ENCODE results near the gene ENG. TPM values are rescaled to one million over a fixed set of nuclear protein-coding genes. Genes with fewer than 3 reads are reported as not detected.

ENG gene
- total and polyA plus RNA-seq, 2 of the 4 experiments (the other 2 are of a cell fraction) = 3.6 to 83.3 TPM

DNA sequence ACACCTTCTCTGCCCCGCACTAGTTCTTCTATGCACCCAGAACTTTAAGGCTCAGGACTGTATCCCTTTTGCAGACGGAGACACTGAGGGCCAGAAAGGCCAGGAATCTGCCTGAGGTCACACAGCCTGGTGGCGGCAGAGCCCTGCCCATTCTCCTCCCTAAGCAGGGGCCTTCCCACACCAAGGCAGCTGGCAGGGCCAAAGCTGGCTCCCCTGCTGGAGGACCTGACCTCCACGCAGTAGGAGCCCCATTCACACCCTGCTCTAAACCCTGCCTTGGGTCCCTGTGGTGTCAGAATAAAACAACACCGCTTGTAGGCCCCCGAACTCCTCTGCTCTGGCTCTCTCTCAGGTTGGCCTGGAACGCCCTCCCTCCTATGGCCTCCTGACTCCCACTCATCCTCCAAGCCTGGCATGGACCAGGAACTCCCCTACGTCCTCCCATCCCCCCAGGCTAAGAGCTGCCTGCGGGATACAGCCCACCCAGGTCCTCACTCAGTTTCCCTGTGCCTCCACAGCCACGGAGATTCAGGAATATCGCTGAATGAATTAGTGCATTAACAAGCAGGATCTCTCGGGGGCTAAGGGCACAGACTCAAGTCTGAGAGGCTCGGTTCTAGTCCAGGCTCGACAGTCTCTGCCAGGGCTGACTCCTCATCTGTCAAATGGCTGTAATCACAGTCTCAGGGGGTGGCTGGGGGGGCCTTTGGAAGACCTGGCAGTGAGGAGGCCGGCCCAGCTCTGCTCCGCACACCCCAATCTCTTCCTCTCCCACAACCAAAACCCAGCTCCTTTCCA, 42.1 kb upstream of the ENG start:
- Histone ChIP-seq H2AK5ac (ENCODE audit: low read depth, low read length) (no peak overlapping the region; the same call in 1 of the 2 replicates), H2AFZ (replicated peaks; ENCODE audit: low read length, poor library complexity) (peak overlapping the region; percentile 72), H4K8ac (ENCODE audit: low read depth in 2 of 2, low read length in 2 of 2) (peak overlapping the region in 1 of 2 experiments; percentile 22; a peak in 1 of 4 replicates), H3K27me3 (ENCODE audit: control insufficient read depth, insufficient read depth, low read length) (no peaks in the 10 kb centered on the region), H2AK9ac (replicated peaks; ENCODE audit: low read depth, low read length, poor library complexity) (peak overlapping the region; percentile 15), H3K4me2 (ENCODE audit: low read depth, low read length) (peak overlapping the region; percentile 82), H2BK120ac (ENCODE audit: low read depth, low read length) (no peak overlapping the region), H2BK5ac (ENCODE audit: low read depth, low read length, poor library complexity, severe bottlenecking) (no peak overlapping the region), H3K23ac (ENCODE audit: low read depth, low read length) (0 out of 2 replicates have a peak overlapping the region, but pooled peaks have one; percentile 5), H3K4me1 (ENCODE audit: control insufficient read depth, insufficient read depth, low read length) (peaks cover 20% of the 10 kb centered on the region), H4K20me1 (ENCODE audit: insufficient read depth, low read length) (peaks cover 27% of the 10 kb centered on the region), H3K4me3 (ENCODE audit: insufficient read depth, low read depth, low read length) (no peak overlapping the region; the same call in 1 of the 2 replicates), H4K5ac (ENCODE audit: low read depth, low read length) (no peak overlapping the region), H2BK15ac (ENCODE audit: low read depth, low read length) (no peak overlapping the region), H3K56ac (ENCODE audit: extremely low read depth, insufficient read depth, low read length) (no peak overlapping the region), H3K27ac (ENCODE audit: insufficient read depth, low read length) (peak overlapping the region; percentile 63; the same call in 1 of the 2 replicates), H3K14ac (replicated peaks; ENCODE audit: low read depth, low read length) (no peak overlapping the region), H3K9me1 (ENCODE audit: insufficient read depth, low read length) (peaks cover 12% of the 10 kb centered on the region), H3K36me3 (ENCODE audit: control insufficient read depth, insufficient read depth, low read length) (peaks cover 39% of the 10 kb centered on the region), H3K9ac (ENCODE audit: low read depth, low read length) (peak overlapping the region; percentile 26; the same call in 1 of the 2 replicates), H2BK20ac (ENCODE audit: low read depth, low read length) (no peak overlapping the region), H3K79me1 (ENCODE audit: low read depth in 1 of 2, low read length in 2 of 2) (peaks cover 19 to 63% of the 10 kb centered on the region in 2 experiments), H4K91ac (ENCODE audit: insufficient read depth, low read depth, low read length) (no peak overlapping the region; the same call in 1 of the 2 replicates), H3K4ac (ENCODE audit: low read depth, low read length) (no peak overlapping the region), H3K18ac (ENCODE audit: low read depth, low read length) (no peak overlapping the region), H3K9me3 (ENCODE audit: control insufficient read depth, insufficient read depth, low read length) (peaks cover 15% of the 10 kb centered on the region)
- dilution Hi-C loops (cut with HindIII; ENCODE audit: low sequenced_read_pairs, unreplicated experiment) = no loop called here
- 42% methylated on average over 4 of the region's 16 CpGs; no CpG with 5 or more reads in 1 of the 2 experiments for WGBS, 2 experiments (ENCODE audit: extremely low coverage in 2 of 2, insufficient read length in 1 of 2)
- TF ChIP-seq RAD21 (IDR thresholded peaks at IDR 0.05; ENCODE audit: low read length) = no peak
- in situ Hi-C loops (cut with MboI; ENCODE audit: low sequenced_read_pairs) = no loop called here
- CTCF ChIA-PET = no interaction called here
- DNase-seq (no peak), ATAC-seq (ENCODE audit: low read depth) (no peak)
- POLR2A ChIA-PET (ENCODE audit: unreplicated experiment) = no interaction called here
- no TSS peak for BruUV-seq (replicated peaks)
- intact Hi-C loops (cut with micrococcal nuclease) = no loop called here
